ENCODE measurements around the gene ALB.

Gene ALB

DNA sequence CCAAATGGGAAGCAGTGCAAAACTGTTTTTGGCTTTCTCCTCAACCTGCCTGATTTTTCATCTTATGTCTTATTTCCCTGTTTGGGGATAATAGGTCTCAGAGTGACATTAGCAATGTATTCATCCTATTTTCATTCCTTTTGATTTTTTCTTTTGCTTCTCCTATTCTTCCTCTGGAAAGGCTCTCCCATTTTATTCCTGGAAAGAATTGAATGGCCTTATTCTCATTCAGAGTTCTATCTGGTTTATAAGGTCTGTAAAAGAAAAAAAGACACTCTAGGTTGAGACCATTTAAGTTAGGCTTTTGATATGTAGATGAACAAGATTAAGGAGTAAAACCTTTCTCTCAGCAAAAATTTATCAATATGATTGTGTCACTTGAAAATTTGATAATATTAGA, 27.8 kb upstream of the ALB start:
- Histone ChIP-seq H3K27ac (ENCODE audit: low read depth, low read length, poor library complexity, severe bottlenecking) (no peak overlapping the region), H2AFZ (ENCODE audit: low read length) (no peak overlapping the region), H3K36me3 (ENCODE audit: insufficient read depth, low read length) (no peaks in the 10 kb centered on the region), H3K79me2 (ENCODE audit: insufficient read depth, low read length) (no peaks in the 10 kb centered on the region), H3K9me2 (ENCODE audit: low read depth, low read length) (no peaks in the 10 kb centered on the region), H3K9ac (ENCODE audit: low read length) (no peak overlapping the region), H3K4me2 (ENCODE audit: low read length) (no peak overlapping the region), H3K27me3 (ENCODE audit: insufficient read depth, low read length) (no peaks in the 10 kb centered on the region), H3K4me1 (ENCODE audit: insufficient read depth, low read length, severe bottlenecking) (no peaks in the 10 kb centered on the region), H3F3A (ENCODE audit: insufficient read depth, low read length) (no peaks in the 10 kb centered on the region), H3K4me3 (ENCODE audit: low read depth, low read length, poor library complexity, severe bottlenecking) (no peak overlapping the region), H4K20me1 (ENCODE audit: insufficient read depth, low read length) (no peaks in the 10 kb centered on the region), H3K9me3 (ENCODE audit: low read length) (no peaks in the 10 kb centered on the region)
- TF ChIP-seq EZH2 (IDR thresholded peaks at IDR 0.05; ENCODE audit: borderline replicate concordance, low read length), result no peak
- TF ChIP-seq, protein P1, sequence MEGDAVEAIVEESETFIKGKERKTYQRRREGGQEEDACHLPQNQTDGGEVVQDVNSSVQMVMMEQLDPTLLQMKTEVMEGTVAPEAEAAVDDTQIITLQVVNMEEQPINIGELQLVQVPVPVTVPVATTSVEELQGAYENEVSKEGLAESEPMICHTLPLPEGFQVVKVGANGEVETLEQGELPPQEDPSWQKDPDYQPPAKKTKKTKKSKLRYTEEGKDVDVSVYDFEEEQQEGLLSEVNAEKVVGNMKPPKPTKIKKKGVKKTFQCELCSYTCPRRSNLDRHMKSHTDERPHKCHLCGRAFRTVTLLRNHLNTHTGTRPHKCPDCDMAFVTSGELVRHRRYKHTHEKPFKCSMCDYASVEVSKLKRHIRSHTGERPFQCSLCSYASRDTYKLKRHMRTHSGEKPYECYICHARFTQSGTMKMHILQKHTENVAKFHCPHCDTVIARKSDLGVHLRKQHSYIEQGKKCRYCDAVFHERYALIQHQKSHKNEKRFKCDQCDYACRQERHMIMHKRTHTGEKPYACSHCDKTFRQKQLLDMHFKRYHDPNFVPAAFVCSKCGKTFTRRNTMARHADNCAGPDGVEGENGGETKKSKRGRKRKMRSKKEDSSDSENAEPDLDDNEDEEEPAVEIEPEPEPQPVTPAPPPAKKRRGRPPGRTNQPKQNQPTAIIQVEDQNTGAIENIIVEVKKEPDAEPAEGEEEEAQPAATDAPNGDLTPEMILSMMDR (IDR thresholded peaks at IDR 0.05; ENCODE audit: low read length), result no peak

GRCh38 chr4:73376976-73377375, 27.1 kb upstream of the ALB start:
- H3K4me2 ChIP-seq (ENCODE audit: low read length), result no peak overlapping the region

DNA sequence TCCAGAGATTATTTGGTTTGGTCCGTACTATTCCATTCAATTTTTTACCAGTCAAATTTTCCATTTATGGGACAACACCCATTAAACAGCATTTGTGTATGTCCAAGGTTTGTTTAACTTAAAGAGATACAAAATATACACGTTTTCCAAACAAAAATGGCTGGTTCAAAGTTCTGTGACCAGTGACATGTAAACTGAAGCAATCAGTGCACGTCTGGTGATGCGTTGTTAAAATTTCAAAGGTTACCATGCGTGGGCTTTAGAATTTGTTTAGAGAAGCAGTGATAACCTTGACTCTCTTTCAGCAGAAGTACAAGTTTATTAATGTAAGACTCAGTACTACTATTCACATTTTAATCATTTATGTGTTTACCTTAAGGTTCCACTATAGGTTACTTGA, 25.2 kb upstream of the ALB start:
- Histone ChIP-seq H3K4me2 (ENCODE audit: low read length) (no peak overlapping the region), H3K79me2 (ENCODE audit: insufficient read depth, low read length) (no peaks in the 10 kb centered on the region), H3K9me2 (ENCODE audit: low read depth, low read length) (no peaks in the 10 kb centered on the region), H3K4me1 (ENCODE audit: insufficient read depth, low read length, severe bottlenecking) (no peaks in the 10 kb centered on the region), H2AFZ (ENCODE audit: low read length) (no peak overlapping the region), H3K9ac (ENCODE audit: low read length) (no peak overlapping the region), H3K9me3 (ENCODE audit: low read length) (no peaks in the 10 kb centered on the region), H3K27ac (ENCODE audit: low read depth, low read length, poor library complexity, severe bottlenecking) (no peak overlapping the region), H3K27me3 (ENCODE audit: insufficient read depth, low read length) (no peaks in the 10 kb centered on the region), H3K36me3 (ENCODE audit: insufficient read depth, low read length) (no peaks in the 10 kb centered on the region), H4K20me1 (ENCODE audit: insufficient read depth, low read length) (no peaks in the 10 kb centered on the region), H3K4me3 (ENCODE audit: low read depth, low read length, poor library complexity, severe bottlenecking) (no peak overlapping the region), H3F3A (ENCODE audit: insufficient read depth, low read length) (no peaks in the 10 kb centered on the region)
- TF ChIP-seq EZH2 (IDR thresholded peaks at IDR 0.05; ENCODE audit: borderline replicate concordance, low read length), result no peak
- TF ChIP-seq, protein P1 (IDR thresholded peaks at IDR 0.05; ENCODE audit: low read length), result no peak

More at GRCh38 chr4:73376976-73377375, 27.1 kb upstream of the ALB start:
- Histone ChIP-seq H3K9me3 (ENCODE audit: low read length) (no peaks in the 10 kb centered on the region), H3K36me3 (ENCODE audit: insufficient read depth, low read length) (no peaks in the 10 kb centered on the region), H3K9me2 (ENCODE audit: low read depth, low read length) (no peaks in the 10 kb centered on the region), H3K27ac (ENCODE audit: low read depth, low read length, poor library complexity, severe bottlenecking) (no peak overlapping the region), H3K9ac (ENCODE audit: low read length) (no peak overlapping the region), H3K4me1 (ENCODE audit: insufficient read depth, low read length, severe bottlenecking) (no peaks in the 10 kb centered on the region), H3K79me2 (ENCODE audit: insufficient read depth, low read length) (no peaks in the 10 kb centered on the region), H2AFZ (ENCODE audit: low read length) (no peak overlapping the region), H3K4me3 (ENCODE audit: low read depth, low read length, poor library complexity, severe bottlenecking) (no peak overlapping the region), H4K20me1 (ENCODE audit: insufficient read depth, low read length) (no peaks in the 10 kb centered on the region), H3K27me3 (ENCODE audit: insufficient read depth, low read length) (no peaks in the 10 kb centered on the region), H3F3A (ENCODE audit: insufficient read depth, low read length) (no peaks in the 10 kb centered on the region)
- TF ChIP-seq EZH2 (IDR thresholded peaks at IDR 0.05; ENCODE audit: borderline replicate concordance, low read length), result no peak
- TF ChIP-seq, protein P1 (IDR thresholded peaks at IDR 0.05; ENCODE audit: low read length), result no peak
